Esophagus squamous epithelium (tissue), 5 donors: ENCODE data around the gene RPS6KC1. TPM values are rescaled to one million over a fixed set of nuclear protein-coding genes. Genes with fewer than 3 reads are reported as not detected.

ENCODE experiments used
- DNase-seq: peaks from one replicate; lab custom pipeline; 2025; lab: John Stamatoyannopoulos, UW
- H3K27ac ChIP-seq, 4 donors: fragments of 200-600 bp; sonication (generic); one replicate each; pipeline ENCODE4 v1.5.1; 2016 to 2019; ENCODE audit warnings: mild to moderate bottlenecking in 1 of 4
- H3K27me3 ChIP-seq, 4 donors: fragments of 200-600 bp; sonication (generic); 1 replicate in 3 of 4; 2 replicates in 1 of 4; pipeline versions ENCODE4 v1.5.1 to v1.6.0; 2017 to 2021; ENCODE audit warnings: antibody characterized with exemption in 1 of 4
- H3K36me3 ChIP-seq, 3 donors: fragments of 200-600 bp; sonication (generic); one replicate each; pipeline ENCODE4 v1.5.1; 2016 to 2019
- H3K4me1 ChIP-seq, 3 donors: fragments of 200-600 bp; sonication (generic); one replicate each; pipeline ENCODE4 v1.5.1; 2017 to 2019
- H3K4me3 ChIP-seq, 4 donors: fragments of 200-600 bp; sonication (generic); 1 replicate in 3 of 4; 2 replicates in 1 of 4; pipeline ENCODE4 v1.5.1; 2016 to 2019; ENCODE audit warnings: mild to moderate bottlenecking in 2 of 4, moderate library complexity in 1 of 4
- H3K9me3 ChIP-seq, 3 donors: fragments of 200-600 bp; sonication (generic); one replicate each; pipeline ENCODE4 v1.5.1; 2016 to 2019
- CTCF ChIP-seq, 6 experiments: fragments of 450-650 bp in 4 of 6; fragments of 200-600 bp in 2 of 6; sonication (generic) in 2 of 6; IDR thresholded peaks; one replicate each; pipeline ENCODE4 v1.5.1; 2016 to 2019; ENCODE audit warnings: antibody characterized with exemption in 6 of 6, mild to moderate bottlenecking in 4 of 6, moderate library complexity in 4 of 6
- POLR2A ChIP-seq, 4 donors: fragments of 450-650 bp; IDR thresholded peaks; one replicate each; pipeline ENCODE4 v1.6.1; 2017; ENCODE audit warnings: antibody characterized with exemption in 4 of 4, mild to moderate bottlenecking in 4 of 4, moderate library complexity in 3 of 4
- WGBS, 2 donors: methylation state at CpG; one replicate each; pipeline ENCODE4 v1.1.5; 2018; 5-methylcytosine and 5-hydroxymethylcytosine counted together
- intact Hi-C: fragments of 100-400 bp; cut with DNase I; formaldehyde crosslinking; loops from one replicate; pipeline ENCODE4 v1.15.0; 2022
- total RNA-seq, 4 donors: library from RNA; depleted of rRNA; stranded (reverse); fragments of >200 nt; gene quantifications; one replicate each; pipeline ENCODE4 v1.1.0, GENCODE V29; 2016
- donor health status: DM: yes; HTN: yes; CAD: no.

RPS6KC1 gene
- total RNA-seq, 4 donors from 2014 or later = 7.4 to 16.8 (median 13.7) TPM

GRCh38 chr1:213266983-213267772, 216.1 kb downstream of the RPS6KC1 start:
- H3K9me3 ChIP-seq = no peaks in the 10 kb centered on the region
- no peaks in the 10 kb centered on the region for H3K27me3 ChIP-seq
- no peak overlapping the region for H3K4me3 ChIP-seq
- 87 to 100% methylated on average over 2 of the region's 2 CpGs for WGBS, 2 donors
- H3K36me3 ChIP-seq = peaks cover 0 to 20% (median 0%) of the 10 kb centered on the region in 3 donors
- no peak for DNase-seq
- intact Hi-C loops = no loop called here
- TF ChIP-seq CTCF (IDR thresholded peaks at IDR 0.05) (no peak), POLR2A (IDR thresholded peaks at IDR 0.05) (no peak)
- H3K27ac ChIP-seq = no peak overlapping the region
- H3K4me1 ChIP-seq = no peaks in the 10 kb centered on the region

GRCh38 chr1:213268221-213268620, 217.2 kb downstream of the RPS6KC1 start:
- DNase-seq = no peak

GRCh38 chr1:213269829-213270228, 218.8 kb downstream of the RPS6KC1 start:
- no peak for TF ChIP-seq CTCF (IDR thresholded peaks at IDR 0.05)
- no peak for TF ChIP-seq POLR2A (IDR thresholded peaks at IDR 0.05)
- Histone ChIP-seq H3K36me3 (peaks cover 0 to 34% (median 0%) of the 10 kb centered on the region in 3 donors), H3K27me3 (no peaks in the 10 kb centered on the region), H3K9me3 (no peaks in the 10 kb centered on the region), H3K4me1 (no peaks in the 10 kb centered on the region), H3K4me3 (no peak overlapping the region), H3K27ac (no peak overlapping the region)
- intact Hi-C loops = no loop called here
- DNase-seq = no peak
- 81 to 85% methylated on average over 1 of the region's 1 CpG for WGBS, 2 donors

More at GRCh38 chr1:213268221-213268620, 217.2 kb downstream of the RPS6KC1 start:
- intact Hi-C loops = no loop called here
- TF ChIP-seq POLR2A (IDR thresholded peaks at IDR 0.05) (no peak), CTCF (IDR thresholded peaks at IDR 0.05) (no peak)
- H3K4me1 ChIP-seq = no peaks in the 10 kb centered on the region
- no peaks in the 10 kb centered on the region for H3K9me3 ChIP-seq
- no peaks in the 10 kb centered on the region for H3K27me3 ChIP-seq
- H3K27ac ChIP-seq = no peak overlapping the region
- peaks cover 0 to 23% (median 0%) of the 10 kb centered on the region in 3 donors for H3K36me3 ChIP-seq
- no peak overlapping the region for H3K4me3 ChIP-seq

- Histone ChIP-seq H3K4me3 (no peak overlapping the region), H3K9me3 (no peaks in the 10 kb centered on the region), H3K27me3 (no peaks in the 10 kb centered on the region), H3K36me3 (peaks cover 0 to 23% (median 0%) of the 10 kb centered on the region in 3 donors), H3K27ac (no peak overlapping the region), H3K4me1 (no peaks in the 10 kb centered on the region)
- 49 to 81% methylated on average over 2 of the region's 2 CpGs for WGBS, 2 donors
- intact Hi-C loops = no loop called here
- no peak for DNase-seq
- TF ChIP-seq CTCF (IDR thresholded peaks at IDR 0.05) (no peak), POLR2A (IDR thresholded peaks at IDR 0.05) (no peak)
Observed at GRCh38 chr1:213273546-213273945, 222.5 kb downstream of the RPS6KC1 start.

- DNase-seq = no peak
- no peak overlapping the region for H3K4me3 ChIP-seq
- TF ChIP-seq POLR2A (IDR thresholded peaks at IDR 0.05) = no peak
- no peak for TF ChIP-seq CTCF (IDR thresholded peaks at IDR 0.05)
- H3K36me3 ChIP-seq = peaks cover 0 to 23% (median 0%) of the 10 kb centered on the region in 3 donors
- no peaks in the 10 kb centered on the region for H3K4me1 ChIP-seq
- no peaks in the 10 kb centered on the region for H3K9me3 ChIP-seq
- no peak overlapping the region for H3K27ac ChIP-seq
- intact Hi-C loops = no loop called here
- H3K27me3 ChIP-seq = no peaks in the 10 kb centered on the region
Observed at GRCh38 chr1:213274140-213274539, 223.1 kb downstream of the RPS6KC1 start.
